Ishikawa (cell line): ENCODE measurements around the gene DRGX.

Source experiments
- CEBPB ChIP-seq: IDR thresholded peaks from 2 replicates; pipeline ENCODE4 v1.6.1; 2012
- CREB1 ChIP-seq: IDR thresholded peaks from 2 replicates; pipeline ENCODE4 v1.6.1; 2012; ENCODE audit warnings: low read depth
- EGR1 ChIP-seq: IDR thresholded peaks from 2 replicates; pipeline ENCODE4 v1.6.1; 2012
- EP300 ChIP-seq: IDR thresholded peaks from 2 replicates; pipeline ENCODE4 v1.6.1; 2012; ENCODE audit warnings: borderline replicate concordance
- FOXM1 ChIP-seq: IDR thresholded peaks from 2 replicates; pipeline ENCODE4 v1.6.1; 2012; ENCODE audit warnings: low read depth, borderline replicate concordance
- NFIC ChIP-seq: IDR thresholded peaks from 2 replicates; pipeline ENCODE4 v1.6.1; 2012
- RAD21 ChIP-seq: IDR thresholded peaks from 2 replicates; pipeline ENCODE4 v1.6.1; 2012; ENCODE audit warnings: low read depth
- TAF1 ChIP-seq: IDR thresholded peaks from 2 replicates; pipeline ENCODE4 v1.6.1; 2012; ENCODE audit warnings: low read depth, mild to moderate bottlenecking
- TCF12 ChIP-seq: IDR thresholded peaks from 2 replicates; pipeline ENCODE4 v1.6.1; 2012; ENCODE audit warnings: low read depth
- TEAD4 ChIP-seq: IDR thresholded peaks from 2 replicates; pipeline ENCODE4 v1.6.1; 2012
- YY1 ChIP-seq: IDR thresholded peaks from 2 replicates; pipeline ENCODE4 v1.6.1; 2012; ENCODE audit warnings: low read depth
- ZBTB7A ChIP-seq: IDR thresholded peaks from 2 replicates; pipeline ENCODE4 v1.6.1; 2012; ENCODE audit warnings: low read depth
- TF ChIP-seq, protein P1 (sequence below): IDR thresholded peaks from 2 replicates; pipeline ENCODE4 v1.6.1; 2012
- TF ChIP-seq, protein P2 (sequence below): IDR thresholded peaks from 2 replicates; pipeline ENCODE4 v1.6.1; 2012
- TF ChIP-seq, protein P3 (sequence below): IDR thresholded peaks from 2 replicates; pipeline ENCODE4 v1.6.1; 2012; ENCODE audit warnings: low read depth, mild to moderate bottlenecking

Gene DRGX

DNA sequence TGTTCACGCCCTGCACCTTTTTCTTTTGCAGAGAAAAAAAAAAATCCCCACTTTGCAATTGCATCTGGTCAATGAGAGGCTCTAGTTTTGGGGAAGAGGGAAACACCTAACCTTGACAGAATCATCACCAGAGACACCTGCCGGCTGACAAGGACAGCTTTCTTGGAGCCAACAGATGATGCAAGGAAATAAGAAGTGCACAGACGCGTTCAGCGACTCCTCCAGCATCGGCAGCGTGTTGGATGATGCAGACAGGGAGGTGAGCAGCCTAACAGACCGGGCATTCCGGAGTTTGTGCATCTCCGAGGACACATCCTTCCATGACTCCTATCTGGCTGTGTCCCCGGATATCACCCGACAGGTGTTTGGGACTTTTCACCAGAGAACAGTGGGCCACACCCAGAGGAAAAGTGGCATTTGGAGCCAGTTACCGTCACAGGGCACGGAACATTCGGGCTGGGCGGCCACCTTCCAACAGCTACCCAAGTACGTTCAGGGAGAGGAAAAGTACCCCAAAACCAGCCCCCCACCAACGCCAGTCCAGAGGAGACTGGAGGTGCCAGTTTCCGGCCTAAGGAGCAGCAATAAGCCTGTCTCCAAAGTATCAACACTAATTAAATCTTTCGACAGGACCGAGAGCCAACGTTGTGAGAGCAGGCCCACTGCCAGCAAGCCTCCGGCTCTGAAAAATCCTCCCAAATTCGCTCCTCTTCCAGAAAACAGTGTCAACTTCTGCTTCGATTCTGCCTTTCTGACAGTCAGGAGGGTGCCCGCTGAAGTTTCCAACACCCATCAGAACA, 73.3 kb downstream of the DRGX start:
- TF ChIP-seq CREB1 (no peak), EGR1 (no peak), YY1 (no peak)
- TF ChIP-seq, protein P1, sequence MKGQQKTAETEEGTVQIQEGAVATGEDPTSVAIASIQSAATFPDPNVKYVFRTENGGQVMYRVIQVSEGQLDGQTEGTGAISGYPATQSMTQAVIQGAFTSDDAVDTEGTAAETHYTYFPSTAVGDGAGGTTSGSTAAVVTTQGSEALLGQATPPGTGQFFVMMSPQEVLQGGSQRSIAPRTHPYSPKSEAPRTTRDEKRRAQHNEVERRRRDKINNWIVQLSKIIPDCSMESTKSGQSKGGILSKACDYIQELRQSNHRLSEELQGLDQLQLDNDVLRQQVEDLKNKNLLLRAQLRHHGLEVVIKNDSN: no peak
- TF ChIP-seq, protein P2, sequence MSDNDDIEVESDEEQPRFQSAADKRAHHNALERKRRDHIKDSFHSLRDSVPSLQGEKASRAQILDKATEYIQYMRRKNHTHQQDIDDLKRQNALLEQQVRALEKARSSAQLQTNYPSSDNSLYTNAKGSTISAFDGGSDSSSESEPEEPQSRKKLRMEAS: no peak
- TF ChIP-seq, protein P3, sequence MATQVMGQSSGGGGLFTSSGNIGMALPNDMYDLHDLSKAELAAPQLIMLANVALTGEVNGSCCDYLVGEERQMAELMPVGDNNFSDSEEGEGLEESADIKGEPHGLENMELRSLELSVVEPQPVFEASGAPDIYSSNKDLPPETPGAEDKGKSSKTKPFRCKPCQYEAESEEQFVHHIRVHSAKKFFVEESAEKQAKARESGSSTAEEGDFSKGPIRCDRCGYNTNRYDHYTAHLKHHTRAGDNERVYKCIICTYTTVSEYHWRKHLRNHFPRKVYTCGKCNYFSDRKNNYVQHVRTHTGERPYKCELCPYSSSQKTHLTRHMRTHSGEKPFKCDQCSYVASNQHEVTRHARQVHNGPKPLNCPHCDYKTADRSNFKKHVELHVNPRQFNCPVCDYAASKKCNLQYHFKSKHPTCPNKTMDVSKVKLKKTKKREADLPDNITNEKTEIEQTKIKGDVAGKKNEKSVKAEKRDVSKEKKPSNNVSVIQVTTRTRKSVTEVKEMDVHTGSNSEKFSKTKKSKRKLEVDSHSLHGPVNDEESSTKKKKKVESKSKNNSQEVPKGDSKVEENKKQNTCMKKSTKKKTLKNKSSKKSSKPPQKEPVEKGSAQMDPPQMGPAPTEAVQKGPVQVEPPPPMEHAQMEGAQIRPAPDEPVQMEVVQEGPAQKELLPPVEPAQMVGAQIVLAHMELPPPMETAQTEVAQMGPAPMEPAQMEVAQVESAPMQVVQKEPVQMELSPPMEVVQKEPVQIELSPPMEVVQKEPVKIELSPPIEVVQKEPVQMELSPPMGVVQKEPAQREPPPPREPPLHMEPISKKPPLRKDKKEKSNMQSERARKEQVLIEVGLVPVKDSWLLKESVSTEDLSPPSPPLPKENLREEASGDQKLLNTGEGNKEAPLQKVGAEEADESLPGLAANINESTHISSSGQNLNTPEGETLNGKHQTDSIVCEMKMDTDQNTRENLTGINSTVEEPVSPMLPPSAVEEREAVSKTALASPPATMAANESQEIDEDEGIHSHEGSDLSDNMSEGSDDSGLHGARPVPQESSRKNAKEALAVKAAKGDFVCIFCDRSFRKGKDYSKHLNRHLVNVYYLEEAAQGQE: no peak

DNA sequence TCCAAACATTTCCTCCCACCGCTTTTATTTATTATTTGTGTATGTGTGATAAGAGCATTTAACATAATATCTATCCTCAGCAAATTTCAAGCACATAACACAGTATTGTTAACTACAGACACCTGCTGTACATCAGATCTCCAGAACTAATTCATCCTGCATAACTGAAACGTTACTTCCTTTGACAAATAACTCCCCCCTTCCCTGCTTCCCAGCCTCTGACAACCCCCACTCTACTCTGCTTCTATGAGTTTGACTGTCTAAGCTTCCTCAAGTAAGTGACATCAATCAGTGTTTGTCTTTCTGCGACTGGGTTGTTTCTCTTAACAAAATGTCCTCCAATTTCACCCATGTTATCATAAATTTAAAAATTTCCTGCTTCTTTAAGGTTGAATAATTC, 74.9 kb downstream of the DRGX start:
- TF ChIP-seq, protein P1: no peak
- TF ChIP-seq, protein P3: no peak
- TF ChIP-seq TCF12: no peak
- no peak for TF ChIP-seq EGR1
- no peak for TF ChIP-seq YY1
- no peak for TF ChIP-seq CEBPB
- no peak for TF ChIP-seq ZBTB7A
- no peak for TF ChIP-seq RAD21
- no peak for TF ChIP-seq FOXM1
- TF ChIP-seq, protein P2: no peak
- TF ChIP-seq TEAD4: no peak
- no peak for TF ChIP-seq EP300
- no peak for TF ChIP-seq CREB1
- TF ChIP-seq NFIC: no peak
- no peak for TF ChIP-seq TAF1

DNA sequence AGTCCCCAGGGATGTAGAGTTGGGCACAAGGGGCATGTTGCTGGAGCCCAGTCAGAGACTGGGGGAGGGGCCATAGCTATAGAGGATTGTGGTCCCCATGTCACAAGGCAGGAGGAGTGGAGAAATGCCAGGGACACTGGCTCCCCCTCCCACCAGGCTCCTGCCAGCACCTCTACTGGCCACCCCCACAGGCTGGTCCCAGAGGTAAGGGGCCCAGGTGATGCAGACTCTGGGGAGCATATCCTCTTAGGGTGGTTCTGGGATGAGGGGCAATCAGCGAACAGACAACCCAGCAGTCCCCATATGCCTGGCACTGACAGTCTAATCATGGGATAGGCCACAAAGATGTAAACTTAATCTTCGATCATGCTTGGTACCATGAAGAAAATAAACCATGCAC, 75.7 kb downstream of the DRGX start:
- TF ChIP-seq FOXM1 (no peak), ZBTB7A (no peak), TEAD4 (no peak), RAD21 (no peak), TCF12 (no peak), EP300 (no peak), NFIC (no peak)
- TF ChIP-seq, protein P3: no peak
- TF ChIP-seq, protein P2: no peak

DNA sequence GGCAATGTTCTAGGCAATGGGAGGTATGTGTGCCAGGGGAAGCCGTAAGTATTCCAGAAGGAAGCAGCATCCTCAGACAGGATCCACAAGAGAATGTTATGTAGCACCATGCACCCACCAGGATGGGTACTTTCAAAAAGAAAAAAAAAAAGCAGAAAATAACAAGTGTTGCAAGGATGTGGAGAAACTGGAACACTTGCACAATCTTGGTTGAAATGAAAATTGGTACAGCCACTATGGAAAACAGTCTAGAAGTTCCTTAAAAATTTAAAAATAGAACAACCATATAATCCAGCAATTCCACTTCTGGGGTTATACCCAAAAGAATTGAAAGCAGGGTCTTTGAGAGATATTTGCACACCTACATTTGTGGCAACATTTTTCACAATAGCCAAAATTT, 76.7 kb downstream of the DRGX start:
- TF ChIP-seq EP300: no peak
- TF ChIP-seq, protein P3: no peak
- TF ChIP-seq NFIC: no peak
- TF ChIP-seq FOXM1: no peak
- no peak for TF ChIP-seq RAD21
- no peak for TF ChIP-seq TAF1
- TF ChIP-seq EGR1: no peak
- TF ChIP-seq, protein P1: no peak
- no peak for TF ChIP-seq TEAD4
- no peak for TF ChIP-seq ZBTB7A
- no peak for TF ChIP-seq CREB1
- TF ChIP-seq TCF12: no peak
- TF ChIP-seq YY1: no peak
- TF ChIP-seq, protein P2: no peak
- TF ChIP-seq CEBPB: no peak
